Mesodermal cell (in vitro differentiated cells): Measurements from ENCODE around the gene KCNAB1.

ENCODE experiments used
- H3K27ac ChIP-seq: 2 replicates; pipeline ENCODE4 v1.7.0; 2013; ENCODE audit warnings: mild to moderate bottlenecking, low read depth, low read length, moderate library complexity; ENCODE audit not compliant: severe bottlenecking
- H3K36me3 ChIP-seq: 2 replicates; pipeline ENCODE4 v1.7.1; 2013; ENCODE audit warnings: mild to moderate bottlenecking, low read length, moderate library complexity; ENCODE audit not compliant: control insufficient read depth, insufficient read depth
- H3K4me1 ChIP-seq: one replicate; pipeline ENCODE4 v1.7.1; 2013; ENCODE audit warnings: mild to moderate bottlenecking, low read length; ENCODE audit not compliant: insufficient read depth, control insufficient read depth, poor library complexity, severe bottlenecking
- H3K4me3 ChIP-seq: 2 replicates; pipeline ENCODE4 v1.7.0; 2013; ENCODE audit warnings: low read length, control low read depth, mild to moderate bottlenecking; ENCODE audit not compliant: insufficient read depth, poor library complexity, severe bottlenecking; ENCODE audit errors: extremely low read depth
- H3K9me3 ChIP-seq: 2 replicates; pipeline ENCODE4 v1.7.1; 2013; ENCODE audit warnings: mild to moderate bottlenecking, low read length, moderate library complexity; ENCODE audit not compliant: control insufficient read depth
- WGBS, 2 experiments: methylation state at CpG; one replicate each; pipeline ENCODE4 v1.1.5; 2013; ENCODE audit warnings: missing lambda C conversion rate in 2 of 2; ENCODE audit not compliant: insufficient coverage in 2 of 2; 5-methylcytosine and 5-hydroxymethylcytosine counted together

Gene KCNAB1

GRCh38 chr3:156472684-156473083 is 352.3 kb downstream of the KCNAB1 start:
- no peaks in the 10 kb centered on the region for H3K9me3 ChIP-seq
- no peak overlapping the region for H3K27ac ChIP-seq
- peaks cover 5% of the 10 kb centered on the region for H3K4me1 ChIP-seq
- no peak overlapping the region for H3K4me3 ChIP-seq
- WGBS, 2 experiments, result 93 to 96% methylated on average over 3 to 4 of the region's 5 CpGs
- no peaks in the 10 kb centered on the region for H3K36me3 ChIP-seq

- no peaks in the 10 kb centered on the region for H3K9me3 ChIP-seq
- H3K27ac ChIP-seq, result no peak overlapping the region
- no peaks in the 10 kb centered on the region for H3K36me3 ChIP-seq
- no peak overlapping the region for H3K4me3 ChIP-seq
- H3K4me1 ChIP-seq, result peaks cover 7% of the 10 kb centered on the region
Measured at GRCh38 chr3:156473341-156473740, 353.0 kb downstream of the KCNAB1 start.

GRCh38 chr3:156474560-156475389 is 354.4 kb downstream of the KCNAB1 start:
- 51 to 93% methylated on average over 3 to 7 of the region's 12 CpGs for WGBS, 2 experiments
- no peak overlapping the region for H3K4me3 ChIP-seq
- no peaks in the 10 kb centered on the region for H3K9me3 ChIP-seq
- no peak overlapping the region for H3K27ac ChIP-seq
- peaks cover 7% of the 10 kb centered on the region for H3K4me1 ChIP-seq
- H3K36me3 ChIP-seq, result no peaks in the 10 kb centered on the region

GRCh38 chr3:156477323-156477722 is 356.9 kb downstream of the KCNAB1 start:
- Histone ChIP-seq H3K9me3 (no peaks in the 10 kb centered on the region), H3K4me3 (no peak overlapping the region), H3K27ac (no peak overlapping the region), H3K36me3 (no peaks in the 10 kb centered on the region), H3K4me1 (peaks cover 7% of the 10 kb centered on the region)
- WGBS, 2 experiments, result 60 to 100% methylated on average over 1 of the region's 1 CpG

DNA sequence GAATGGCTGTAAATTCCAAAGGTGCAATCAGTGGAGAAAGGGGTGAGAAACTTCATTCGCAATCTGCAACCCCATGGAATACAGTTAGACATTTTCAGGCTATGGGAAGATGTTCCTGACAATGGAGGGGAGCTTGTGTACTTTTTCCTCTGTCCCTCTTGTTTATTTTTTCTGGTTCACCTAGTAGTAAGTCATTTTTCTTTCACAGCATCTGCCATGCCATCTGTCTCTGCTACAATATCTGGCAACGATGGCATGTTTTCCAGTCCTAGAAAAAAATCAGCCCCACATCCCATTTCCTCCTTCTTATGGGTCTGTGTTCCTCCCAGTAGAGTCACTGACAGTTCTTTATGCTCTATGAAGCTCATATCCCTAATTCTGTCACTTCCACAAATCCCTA is 358.5 kb downstream of the KCNAB1 start:
- H3K4me3 ChIP-seq, result no peak overlapping the region
- H3K4me1 ChIP-seq, result peaks cover 16% of the 10 kb centered on the region
- H3K9me3 ChIP-seq, result no peaks in the 10 kb centered on the region
- no peaks in the 10 kb centered on the region for H3K36me3 ChIP-seq
- 83 to 93% methylated on average over 1 to 2 of the region's 2 CpGs for WGBS, 2 experiments
- no peak overlapping the region for H3K27ac ChIP-seq

DNA sequence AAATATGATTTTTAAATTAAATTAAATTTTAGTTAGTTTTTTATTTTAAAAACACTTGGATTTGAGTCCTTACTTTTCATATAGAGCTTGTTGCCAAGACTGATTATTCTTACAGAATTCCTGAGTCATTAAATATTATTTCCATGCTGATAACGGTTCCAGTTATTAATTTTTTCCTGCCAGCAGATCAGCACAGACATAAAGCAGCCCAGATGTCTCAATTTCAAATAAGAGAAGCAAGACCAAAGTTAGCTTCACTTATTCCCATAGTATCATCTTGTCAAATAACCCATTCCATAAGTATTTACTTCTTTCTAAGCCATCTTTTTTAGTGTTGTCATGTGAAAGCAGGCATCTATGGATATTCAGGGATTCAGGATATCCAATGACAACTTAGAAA is 359.2 kb downstream of the KCNAB1 start:
- peaks cover 23% of the 10 kb centered on the region for H3K4me1 ChIP-seq
- H3K27ac ChIP-seq, result no peak overlapping the region
- no peak overlapping the region for H3K4me3 ChIP-seq
- no peaks in the 10 kb centered on the region for H3K9me3 ChIP-seq
- no peaks in the 10 kb centered on the region for H3K36me3 ChIP-seq
- 71% methylated on average over 1 of the region's 1 CpG; no CpG with 5 or more reads in 1 of the 2 experiments for WGBS, 2 experiments

DNA sequence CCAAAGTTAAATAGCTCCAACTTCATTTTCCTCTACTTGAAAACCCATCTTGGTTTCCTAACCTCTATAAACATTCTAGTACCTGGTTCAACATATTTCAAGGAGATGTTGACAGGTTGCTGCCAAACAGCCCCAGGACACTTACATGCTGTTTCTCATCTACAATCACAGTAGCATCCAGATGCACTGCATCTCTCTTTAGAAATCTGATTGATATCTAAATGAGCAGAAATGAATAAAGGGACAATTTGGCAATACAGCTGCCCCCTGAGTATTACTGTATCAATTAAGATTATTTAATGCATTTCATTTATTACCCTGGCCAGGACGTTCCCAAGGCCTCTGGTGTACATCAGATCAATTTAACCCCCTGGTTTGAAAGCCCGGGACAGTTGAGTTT is 360.6 kb downstream of the KCNAB1 start:
- H3K36me3 ChIP-seq, result no peaks in the 10 kb centered on the region
- H3K27ac ChIP-seq, result no peak overlapping the region
- no peaks in the 10 kb centered on the region for H3K9me3 ChIP-seq
- no peak overlapping the region for H3K4me3 ChIP-seq
- H3K4me1 ChIP-seq, result peaks cover 27% of the 10 kb centered on the region
- no CpG with 5 or more reads among the region's 2 CpGs for WGBS, 2 experiments

- Histone ChIP-seq H3K4me1 (peaks cover 20% of the 10 kb centered on the region), H3K27ac (no peak overlapping the region), H3K9me3 (no peaks in the 10 kb centered on the region), H3K36me3 (no peaks in the 10 kb centered on the region), H3K4me3 (no peak overlapping the region)
- WGBS, 2 experiments, result 94 to 100% methylated on average over 1 to 2 of the region's 3 CpGs
Measured at GRCh38 chr3:156483002-156483401, 362.6 kb downstream of the KCNAB1 start.

- Histone ChIP-seq H3K4me3 (no peak overlapping the region), H3K27ac (peak overlapping the region; percentile 60)
- WGBS, 2 experiments, result 89 to 100% methylated on average over 1 of the region's 1 CpG
Measured at GRCh38 chr3:156483426-156483825, 363.0 kb downstream of the KCNAB1 start.

GRCh38 chr3:156483961-156484787 is 363.8 kb downstream of the KCNAB1 start:
- Histone ChIP-seq H3K4me3 (no peak overlapping the region), H3K36me3 (no peaks in the 10 kb centered on the region), H3K4me1 (peaks cover 28% of the 10 kb centered on the region), H3K27ac (peak overlapping the region; percentile 60), H3K9me3 (no peaks in the 10 kb centered on the region)
- 75 to 80% methylated on average over 1 of the region's 6 CpGs for WGBS, 2 experiments

More at GRCh38 chr3:156483426-156483825, 363.0 kb downstream of the KCNAB1 start:
- Histone ChIP-seq H3K9me3 (no peaks in the 10 kb centered on the region), H3K36me3 (no peaks in the 10 kb centered on the region), H3K4me1 (peaks cover 21% of the 10 kb centered on the region)

DNA sequence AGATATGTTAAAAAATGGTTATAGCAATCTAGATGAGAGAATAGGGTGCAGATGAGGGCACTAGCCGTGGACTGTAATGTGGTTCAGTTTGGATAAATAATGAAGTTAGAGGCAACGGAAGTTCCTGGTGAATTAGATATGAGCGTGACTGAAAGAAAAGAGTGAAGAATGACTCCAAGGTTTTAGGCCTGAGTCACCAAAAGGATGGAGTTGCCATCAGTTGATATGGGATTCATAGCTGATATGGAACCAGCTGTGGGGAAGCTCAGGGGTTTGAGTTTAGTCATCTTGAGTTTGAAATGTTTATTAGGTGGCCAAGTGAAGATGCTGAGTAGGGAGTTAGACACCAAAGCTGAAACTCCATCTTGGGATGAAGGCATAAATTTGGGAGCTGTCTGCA is 368.4 kb downstream of the KCNAB1 start:
- Histone ChIP-seq H3K4me1 (peaks cover 23% of the 10 kb centered on the region), H3K9me3 (no peaks in the 10 kb centered on the region), H3K4me3 (no peak overlapping the region), H3K36me3 (no peaks in the 10 kb centered on the region), H3K27ac (peak overlapping the region; percentile 78)
- WGBS, 2 experiments, result 92 to 93% methylated on average over 3 of the region's 3 CpGs
